ENCODE results near the gene SHROOM1. TPM values are rescaled to one million over a fixed set of nuclear protein-coding genes. Genes with fewer than 3 reads are reported as not detected.

SHROOM1 gene
- total and polyA plus RNA-seq, 8 donors, result 5.3 to 264 (median 23.2) TPM

- no peaks in the 10 kb centered on the region for H3K27me3 ChIP-seq
- 80 to 90% (median 86%) methylated on average over 5 of the region's 5 CpGs for WGBS, 5 donors
- H3K4me1 ChIP-seq, result peaks cover 16 to 72% (median 54%) of the 10 kb centered on the region in 4 donors
- no peak for DNase-seq
- intact Hi-C loops (cut with DNase I; ENCODE audit: low total_unique reads), result no loop called here
- H3K4me3 ChIP-seq, result no peak overlapping the region
- peak overlapping the region in 2 of 5 donors; percentile 88 for H3K27ac ChIP-seq
- no peaks in the 10 kb centered on the region for H3K36me3 ChIP-seq
- TF ChIP-seq POLR2A (IDR thresholded peaks at IDR 0.05) (no peak), EP300 (IDR thresholded peaks at IDR 0.05) (no peak), POLR2AphosphoS5 (IDR thresholded peaks at IDR 0.05) (no peak), CTCF (IDR thresholded peaks at IDR 0.05) (no peak)
- H3K9me3 ChIP-seq, result no peaks in the 10 kb centered on the region
Observed at GRCh38 chr5:132774896-132775295, 55.6 kb downstream of the SHROOM1 start.

- H3K36me3 ChIP-seq, result no peaks in the 10 kb centered on the region
- H3K9me3 ChIP-seq, result no peaks in the 10 kb centered on the region
- DNase-seq, result no peak
- intact Hi-C loops (cut with DNase I; ENCODE audit: low total_unique reads), result no loop called here
- TF ChIP-seq POLR2AphosphoS5 (IDR thresholded peaks at IDR 0.05) (no peak), CTCF (IDR thresholded peaks at IDR 0.05) (no peak), POLR2A (IDR thresholded peaks at IDR 0.05) (no peak), EP300 (IDR thresholded peaks at IDR 0.05) (no peak)
- WGBS, 5 donors, result 51 to 62% (median 56%) methylated on average over 2 to 3 of the region's 3 CpGs
- H3K27me3 ChIP-seq, result no peaks in the 10 kb centered on the region
- H3K4me3 ChIP-seq, result no peak overlapping the region
- peak overlapping the region in 2 of 5 donors; percentile 23 to 38 for H3K27ac ChIP-seq
- peaks cover 16 to 73% (median 54%) of the 10 kb centered on the region in 4 donors for H3K4me1 ChIP-seq
Observed at GRCh38 chr5:132774406-132774805, 56.0 kb downstream of the SHROOM1 start.

- Histone ChIP-seq H3K9me3 (no peaks in the 10 kb centered on the region), H3K4me1 (peaks cover 16 to 72% (median 54%) of the 10 kb centered on the region in 4 donors), H3K4me3 (no peak overlapping the region)
Observed at GRCh38 chr5:132773601-132774355, 56.7 kb downstream of the SHROOM1 start.

GRCh38 chr5:132773114-132773513 is 57.3 kb downstream of the SHROOM1 start:
- H3K36me3 ChIP-seq, result no peaks in the 10 kb centered on the region
- no peak for TF ChIP-seq EP300 (IDR thresholded peaks at IDR 0.05)
- TF ChIP-seq CTCF (IDR thresholded peaks at IDR 0.05), result no peak
- no peak for TF ChIP-seq POLR2AphosphoS5 (IDR thresholded peaks at IDR 0.05)
- no peak for TF ChIP-seq POLR2A (IDR thresholded peaks at IDR 0.05)
- no peaks in the 10 kb centered on the region for H3K9me3 ChIP-seq
- DNase-seq, result no peak
- H3K27ac ChIP-seq, result no peak overlapping the region
- H3K4me3 ChIP-seq, result no peak overlapping the region
- WGBS, 5 donors, result 60 to 88% (median 85%) methylated on average over 3 to 5 of the region's 5 CpGs
- H3K27me3 ChIP-seq, result no peaks in the 10 kb centered on the region
- H3K4me1 ChIP-seq, result peaks cover 16 to 73% (median 55%) of the 10 kb centered on the region in 4 donors
- intact Hi-C loops (cut with DNase I; ENCODE audit: low total_unique reads), result no loop called here

More at GRCh38 chr5:132773601-132774355, 56.7 kb downstream of the SHROOM1 start:
- Histone ChIP-seq H3K27me3 (no peaks in the 10 kb centered on the region), H3K36me3 (no peaks in the 10 kb centered on the region), H3K27ac (peak overlapping the region in 2 of 5 donors; percentile 23 to 38)
- TF ChIP-seq POLR2AphosphoS5 (IDR thresholded peaks at IDR 0.05) (no peak), EP300 (IDR thresholded peaks at IDR 0.05) (no peak), POLR2A (IDR thresholded peaks at IDR 0.05) (no peak), CTCF (IDR thresholded peaks at IDR 0.05) (no peak)
- no peak for DNase-seq
- WGBS, 5 donors, result 73 to 79% (median 76%) methylated on average over 11 to 12 of the region's 12 CpGs
- intact Hi-C loops (cut with DNase I; ENCODE audit: low total_unique reads), result no loop called here

Measured in stomach (tissue), 9 donors.